GM19043 (cell line): ENCODE measurements around the gene BST2.
"Not testable (repeated sequence)": the region's sequence is repeated elsewhere in the genome, so short reads cannot be mapped to it uniquely, and the experiment has no call there.

Source experiments
- ATAC-seq: cut with Tn5 transposase; IDR thresholded peaks from one replicate; pipeline ENCODE4 v1.9.1; 2021; ENCODE audit warnings: low read depth; ENCODE audit not compliant: unreplicated experiment

The BST2 gene

DNA sequence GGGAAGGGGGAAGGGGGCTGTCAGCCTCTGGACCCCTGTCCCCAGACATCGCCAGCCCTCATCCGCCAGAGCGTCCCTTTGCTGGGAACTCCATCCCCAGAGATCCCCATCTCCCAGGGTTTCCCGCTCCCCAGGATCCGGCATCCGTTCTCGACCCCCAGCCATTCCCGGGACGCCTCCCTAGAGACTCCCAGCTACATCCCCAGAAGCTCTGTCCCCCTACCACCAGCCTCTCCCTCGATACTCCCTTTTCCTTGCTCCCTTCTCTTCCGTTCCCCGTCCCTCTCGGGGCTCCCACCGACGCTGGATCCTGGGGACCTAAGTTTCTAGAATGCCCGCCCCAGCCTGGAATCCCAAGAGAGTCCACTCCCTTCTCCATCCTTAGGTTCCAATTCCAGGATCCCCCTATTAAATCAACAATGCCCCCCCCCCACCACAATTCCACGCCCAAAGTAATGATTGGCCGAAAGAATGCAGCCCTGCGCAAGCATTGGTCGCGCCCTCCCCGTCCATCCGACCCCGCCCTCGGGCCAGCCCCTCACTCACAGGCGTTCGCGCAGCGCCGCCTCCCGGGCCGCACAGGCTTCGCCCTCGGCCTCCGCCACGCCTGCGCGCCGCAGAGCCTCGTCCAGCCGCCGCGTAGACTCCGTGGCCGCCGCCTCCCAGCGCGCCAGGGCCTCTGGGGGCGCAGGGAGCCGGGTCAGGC is 14.6 kb downstream of the BST2 start:
- peak; percentile 59 for ATAC-seq

DNA sequence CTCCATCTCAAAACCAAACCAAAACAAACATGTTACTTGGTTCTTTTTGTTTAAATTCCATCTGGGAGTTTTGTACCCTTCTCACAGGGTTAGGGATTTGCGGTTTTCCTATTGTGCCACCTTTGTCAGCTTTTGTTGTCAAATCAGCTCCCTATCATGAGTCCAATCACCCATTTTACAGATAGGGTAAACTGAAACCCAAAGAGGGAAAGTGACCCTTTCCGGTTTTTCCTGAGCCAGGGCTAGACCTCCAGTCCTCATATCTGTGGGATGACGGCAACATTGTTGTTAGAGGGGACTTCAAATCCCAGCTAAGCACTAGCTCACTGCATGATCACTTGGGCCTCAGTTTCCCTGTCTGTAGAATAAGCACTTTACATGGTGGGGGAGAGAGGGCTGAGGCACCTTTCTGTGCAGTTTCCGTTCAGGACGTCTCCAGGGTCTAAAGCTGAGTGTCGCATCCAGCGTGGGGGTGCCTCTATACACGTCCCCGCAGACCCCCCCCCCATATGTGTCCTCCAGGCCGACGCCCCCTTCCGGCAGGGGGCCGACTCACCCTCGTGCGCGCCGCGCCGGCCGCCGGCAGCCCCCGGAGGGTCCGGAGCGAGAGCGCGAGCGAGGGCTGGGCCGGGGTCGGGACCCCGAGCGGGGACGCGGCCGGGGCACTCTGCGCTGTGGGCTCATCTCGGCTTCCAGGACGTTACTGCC is 15.3 kb downstream of the BST2 start:
- ATAC-seq: no peak

DNA sequence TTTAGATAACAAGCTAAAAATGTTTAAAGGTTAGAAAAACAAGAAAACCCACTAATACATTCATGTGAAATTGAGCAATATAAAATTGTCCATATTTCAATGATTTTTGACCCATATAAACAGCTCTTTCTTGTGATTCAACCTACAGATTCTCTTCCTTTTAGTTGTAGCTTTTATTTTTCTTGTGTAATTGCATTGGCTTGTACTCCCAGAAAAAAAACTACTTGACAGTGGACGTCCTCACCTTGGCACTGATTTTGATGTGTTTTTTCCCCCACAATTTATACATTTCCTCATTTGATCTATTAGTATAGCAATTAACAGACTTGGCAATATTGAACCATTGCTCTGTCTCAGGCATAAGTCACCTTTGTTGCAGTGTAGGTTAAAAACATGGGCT is 16.1 kb downstream of the BST2 start:
- ATAC-seq: no peak

DNA sequence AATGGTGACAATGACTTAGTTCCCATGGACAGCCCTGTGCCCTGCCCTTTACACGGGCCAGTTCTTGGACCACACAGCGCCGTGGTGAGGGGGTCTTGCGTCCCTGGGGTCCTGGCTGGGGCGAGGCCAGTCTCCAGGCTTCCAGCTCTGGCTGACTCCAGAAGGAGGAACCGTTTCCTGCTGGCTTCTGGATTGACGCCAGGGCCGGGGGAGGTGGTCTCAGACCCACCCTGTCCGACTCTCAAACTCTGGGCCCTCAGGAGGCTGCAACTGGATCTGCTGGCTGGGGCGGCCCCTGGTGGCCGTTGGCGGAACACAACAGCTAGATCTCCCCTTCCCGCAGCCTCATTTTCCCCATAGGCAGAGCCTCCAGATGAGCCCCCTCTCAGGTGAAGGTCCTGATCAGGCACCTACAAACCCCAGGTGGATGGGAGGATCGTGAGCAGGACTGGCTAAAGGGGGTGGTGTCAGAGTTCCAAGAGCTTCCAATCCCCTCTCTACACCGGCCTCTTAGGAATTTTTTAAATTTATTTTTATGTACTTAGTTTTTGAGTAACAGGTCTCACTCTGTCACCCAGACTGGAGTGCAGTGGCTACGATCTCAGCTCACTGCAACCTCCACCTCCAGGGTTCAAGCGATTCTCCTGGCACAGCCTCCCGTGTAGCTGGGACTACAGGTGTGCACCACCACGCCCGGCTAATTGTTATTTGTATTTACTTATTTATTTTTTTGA is 19.4 kb downstream of the BST2 start:
- no peak for ATAC-seq

GRCh38 chr19:17380426-17381138 is 24.8 kb downstream of the BST2 start:
- ATAC-seq: no peak

DNA sequence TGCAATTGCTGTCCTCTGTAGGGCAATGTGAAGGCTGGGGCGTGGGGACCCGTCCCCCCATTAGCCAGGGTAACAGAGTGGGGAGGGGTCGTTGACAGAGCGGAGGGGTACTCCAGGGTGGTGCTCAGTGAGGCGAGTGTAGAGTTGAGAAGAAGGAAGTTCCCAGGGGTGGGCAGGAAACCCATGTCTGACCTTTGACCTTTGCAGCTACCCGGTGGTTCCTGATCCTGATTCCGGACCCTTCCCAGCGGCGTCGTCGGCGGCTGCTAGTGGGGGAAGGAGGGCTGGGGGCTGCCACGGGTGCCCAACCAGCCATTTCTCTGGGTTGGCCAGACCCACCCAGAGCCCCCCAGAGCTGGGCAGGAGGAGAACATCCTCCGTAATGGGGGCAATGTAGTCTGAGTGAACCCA is 26.2 kb downstream of the BST2 start:
- ATAC-seq: no peak

GRCh38 chr19:17378271-17378670 is 27.2 kb downstream of the BST2 start:
- ATAC-seq: no peak

DNA sequence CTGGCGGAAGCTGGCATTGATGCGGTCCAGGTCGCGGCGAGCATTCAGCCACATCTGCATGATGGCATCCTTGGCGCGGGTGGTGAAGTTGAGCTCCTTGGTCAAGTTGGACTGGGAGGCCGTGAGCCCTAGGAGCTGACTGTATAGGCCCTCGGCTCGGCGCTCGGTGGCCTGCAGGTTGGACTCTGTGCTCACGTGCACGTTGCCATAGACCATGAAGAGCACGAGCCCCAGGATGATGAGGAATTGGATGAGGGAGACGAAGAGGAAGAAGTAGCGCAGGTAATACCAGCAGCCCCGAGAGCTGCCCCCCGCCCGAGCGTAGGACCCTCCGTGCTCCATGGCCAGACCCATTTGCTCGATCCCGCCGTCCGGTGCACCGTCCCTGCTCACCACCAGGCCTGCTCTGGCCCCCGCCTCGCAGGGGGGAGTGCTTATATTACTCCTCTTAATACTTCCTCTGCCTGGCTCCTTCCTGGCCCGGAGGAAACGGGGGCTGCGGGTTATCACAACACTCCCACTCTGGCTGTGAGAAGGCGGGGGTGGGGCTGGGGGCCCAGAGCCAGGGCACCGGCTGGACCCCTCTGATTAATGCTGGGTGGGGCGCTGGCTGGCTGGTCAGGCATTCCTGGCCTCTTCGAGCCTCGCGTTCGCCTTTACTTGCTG is 28.4 kb downstream of the BST2 start, which contains the start of gene PLVAP:
PLVAP (minus strand) TSS at position 408 of the 666 bp plus-strand sequence; CDS start at position 354, 54 bp downstream.
- ATAC-seq: no peak

DNA sequence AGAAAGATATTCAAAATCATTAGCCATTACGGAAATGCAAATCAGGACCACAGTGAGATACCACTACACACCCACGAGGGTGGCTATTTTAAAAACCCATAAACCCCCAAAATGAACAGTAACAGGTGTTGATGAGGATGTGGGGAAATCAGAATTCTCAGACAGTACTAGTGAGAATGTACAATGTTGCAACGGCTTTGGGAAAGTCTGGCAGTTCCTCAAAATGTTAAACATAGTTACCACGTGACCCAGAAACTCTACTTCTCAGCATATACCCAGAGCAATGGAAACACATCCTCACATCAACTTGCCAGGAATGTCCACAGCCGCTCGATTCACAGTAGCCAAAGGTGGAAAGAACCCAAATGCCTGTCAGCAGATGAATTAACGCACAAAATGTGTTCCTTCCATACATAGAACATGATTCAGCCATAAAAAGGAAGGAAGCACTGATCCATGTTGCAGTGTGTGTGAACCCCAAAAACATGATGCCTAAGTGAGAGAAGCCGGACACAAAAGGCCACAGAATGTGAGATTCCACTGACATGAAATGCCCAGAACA is 35.3 kb downstream of the BST2 start:
- peak; percentile 61 for ATAC-seq

DNA sequence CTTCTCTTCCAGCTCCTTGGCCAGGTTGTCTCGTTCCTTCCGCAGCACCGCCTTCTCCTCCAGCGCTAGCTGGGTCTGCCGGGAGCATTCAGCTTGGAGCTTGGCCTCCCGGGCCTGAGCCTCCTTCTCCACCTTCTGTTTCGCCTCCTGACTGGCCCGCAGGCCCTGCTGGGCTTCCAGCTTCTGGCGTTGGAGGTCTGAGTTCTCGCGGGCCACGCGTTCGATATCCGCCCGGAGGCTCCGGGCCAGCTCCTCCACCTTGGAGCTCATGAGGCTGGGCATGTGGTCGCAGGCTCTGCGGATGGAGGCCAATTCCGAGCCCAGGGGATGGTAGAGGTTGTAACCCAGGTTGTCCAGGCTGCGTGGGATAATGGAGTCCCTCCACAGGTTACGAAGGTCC is 40.1 kb downstream of the BST2 start:
- no peak for ATAC-seq

- not testable (repeated sequence) for ATAC-seq
Observed at GRCh38 chr19:17363852-17364605, 41.4 kb downstream of the BST2 start.

DNA sequence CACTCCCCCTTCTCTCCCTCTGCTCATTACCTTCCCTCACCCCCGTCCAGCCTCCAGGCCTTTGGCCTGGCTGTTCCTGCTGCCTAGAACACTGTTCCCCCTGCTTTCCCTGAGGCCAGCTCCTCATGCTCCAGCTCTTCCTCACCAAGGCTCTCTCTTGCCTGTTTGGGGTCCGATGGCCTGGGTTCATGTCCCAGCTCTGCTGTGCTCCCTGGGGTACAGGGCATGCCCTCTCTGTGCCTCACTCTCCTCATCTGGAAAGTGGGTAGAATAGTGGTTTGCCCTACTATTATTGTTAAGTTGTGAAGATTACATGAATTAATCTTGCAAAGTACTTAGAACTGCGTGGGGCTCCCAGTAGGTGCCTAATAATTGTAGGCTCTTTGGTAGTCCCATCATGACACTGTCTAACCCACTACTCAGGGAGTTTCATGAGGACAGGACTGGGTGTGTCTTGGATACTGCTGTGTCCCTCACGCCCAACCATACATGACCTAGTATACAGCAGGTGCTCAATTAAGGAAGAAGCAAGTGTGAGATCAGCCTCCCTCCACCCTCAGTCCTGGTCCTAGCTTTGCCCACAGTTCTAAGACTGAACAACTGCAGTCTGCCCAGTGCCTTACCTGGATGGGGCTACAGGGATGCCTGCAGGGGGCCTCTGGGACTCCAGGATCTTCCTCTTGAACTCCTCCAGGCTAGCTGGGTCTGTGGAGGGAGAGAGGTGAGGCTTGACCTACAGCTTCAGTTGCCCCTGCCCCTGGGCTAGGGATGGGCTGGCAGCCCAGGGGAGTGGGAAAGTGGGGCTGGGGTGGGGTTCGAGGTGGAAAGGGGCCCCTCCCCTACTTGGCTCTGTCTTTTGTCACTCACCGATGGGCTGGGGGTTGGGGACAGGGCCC is 45.3 kb downstream of the BST2 start:
- ATAC-seq: no peak

DNA sequence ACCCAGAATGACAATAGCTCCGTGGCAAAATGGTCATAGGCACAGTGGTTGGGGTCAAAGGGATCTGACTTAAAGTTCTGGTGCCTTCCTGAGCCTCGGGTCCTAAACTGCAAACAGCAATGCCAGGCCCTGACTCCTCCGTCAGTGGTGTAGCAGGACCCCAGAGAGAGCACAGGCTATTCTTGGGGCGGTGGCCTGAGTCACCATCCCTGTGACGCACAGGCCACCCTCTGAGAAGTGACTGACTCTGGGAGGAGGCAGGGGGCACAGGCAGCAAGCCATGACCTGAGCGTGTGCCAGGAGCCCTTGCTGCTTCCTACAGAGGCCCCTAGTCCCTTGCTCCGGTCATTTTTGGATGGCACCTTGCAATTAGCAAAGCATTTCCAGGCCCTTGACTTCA is 47.0 kb downstream of the BST2 start:
- no peak for ATAC-seq

DNA sequence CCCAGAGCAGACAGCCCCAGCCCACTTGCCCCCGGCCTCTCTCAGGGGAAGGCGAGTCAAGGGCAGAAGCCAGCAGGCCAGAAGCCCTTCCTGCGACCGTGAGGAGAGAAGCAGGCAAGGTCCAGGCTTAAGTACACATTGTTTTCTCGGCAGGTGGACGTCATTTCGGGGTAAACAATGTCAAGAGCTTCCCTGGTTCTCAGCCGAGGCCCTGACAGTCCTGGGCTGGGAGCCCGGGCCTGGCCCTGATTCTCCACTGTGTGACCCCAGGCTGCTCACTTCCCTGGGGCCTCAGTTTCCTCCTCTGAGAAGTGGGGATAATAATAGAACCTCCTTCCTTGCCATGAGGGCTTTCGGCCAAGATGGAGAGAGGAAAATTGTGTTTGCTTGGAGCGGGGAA is 47.7 kb downstream of the BST2 start:
- no peak for ATAC-seq

DNA sequence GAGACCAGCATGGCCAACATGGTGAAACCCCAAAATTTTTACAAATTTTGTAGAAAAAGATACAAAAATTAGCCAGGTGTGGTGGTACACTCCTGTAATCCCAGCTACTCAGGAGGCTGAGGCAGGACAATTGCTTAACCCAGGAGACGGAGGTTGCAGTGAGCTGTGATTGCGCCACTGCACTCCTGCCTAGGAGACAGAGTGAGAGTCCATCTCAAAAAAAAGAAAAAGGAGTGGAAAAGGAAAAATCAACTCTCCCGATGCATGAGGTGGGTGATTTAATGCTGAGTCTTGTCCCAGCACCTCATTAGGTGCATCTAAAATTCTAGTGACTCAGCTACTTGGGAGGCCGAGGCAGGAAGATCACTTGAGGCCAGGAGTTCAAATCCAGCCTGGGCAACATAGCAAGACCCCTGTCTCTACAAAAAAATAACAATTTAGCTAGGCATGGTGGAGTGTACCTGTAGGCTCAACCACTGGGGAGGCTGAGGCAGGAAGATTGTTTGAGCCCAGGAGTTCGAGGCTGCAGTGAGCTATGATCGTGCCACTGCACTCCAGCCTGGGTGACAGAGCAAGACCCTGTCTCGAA is 48.3 kb downstream of the BST2 start:
- ATAC-seq: no peak

GRCh38 chr19:17353386-17353785 is 52.0 kb downstream of the BST2 start:
- ATAC-seq: no peak
